NCI-H526 treated with DMSO at 0.1 percent for 48 hours (cell line): ENCODE results near the gene MAP3K19.
"Not testable (repeated sequence)": the region's sequence is repeated elsewhere in the genome, so short reads cannot be mapped to it uniquely, and the experiment has no call there.

Source experiments
- DNase-seq: peaks from one replicate; lab custom pipeline; 2025; lab: John Stamatoyannopoulos, UW

MAP3K19 gene

GRCh38 chr2:135052042-135052876 is 5.0 kb upstream of the MAP3K19 start, which contains the start of gene RAB3GAP1:
TSS of gene RAB3GAP1 (plus strand) at chr2:135052292. CDS start at chr2:135052308, 16 bp downstream.
- peak; percentile 72 for DNase-seq

- DNase-seq: no peak
Observed at GRCh38 chr2:135050684-135051083, 3.4 kb upstream of the MAP3K19 start.

DNA sequence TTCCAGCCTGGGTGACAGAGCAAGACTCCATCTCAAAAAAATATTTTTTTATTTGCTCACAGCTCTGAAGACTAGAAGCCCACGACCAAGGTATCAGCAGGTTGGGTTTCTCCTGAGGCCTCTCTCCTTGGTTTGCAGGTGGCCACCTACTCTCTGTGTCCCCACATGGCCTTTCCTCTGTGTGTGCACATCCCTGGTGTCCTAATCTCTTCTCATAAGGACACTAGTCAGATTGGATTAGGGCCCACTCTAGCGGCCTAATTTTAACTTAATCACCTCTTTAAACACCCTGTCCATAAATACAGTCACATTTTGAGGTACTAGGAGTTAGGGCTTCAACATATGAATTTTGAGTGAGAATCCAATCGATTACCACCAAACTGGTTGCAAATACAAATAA is 2.9 kb upstream of the MAP3K19 start:
- DNase-seq: no peak

- no peak for DNase-seq
Observed at GRCh38 chr2:135048122-135048521, 875 bp upstream of the MAP3K19 start.

- no peak for DNase-seq
Observed at GRCh38 chr2:135043345-135043744, 3.9 kb downstream of the MAP3K19 start.

DNA sequence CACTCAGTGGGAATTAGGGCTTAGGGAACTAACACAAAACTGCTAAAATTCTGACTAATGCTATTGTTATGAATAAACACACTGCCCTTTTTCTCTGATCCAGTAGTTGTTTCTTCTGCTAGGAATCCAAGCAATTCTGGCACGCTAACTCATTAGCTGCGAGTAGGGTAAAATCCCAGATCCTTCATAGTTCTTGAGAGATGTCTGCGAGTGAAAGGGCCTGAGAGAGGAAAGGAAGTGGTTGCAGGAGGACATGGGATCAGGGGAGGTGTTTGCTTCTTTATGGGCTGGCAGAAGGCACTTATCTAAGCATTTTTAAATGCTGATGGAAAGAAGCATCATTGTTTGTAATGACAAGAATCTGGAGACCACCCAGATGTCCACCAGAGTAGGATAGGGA is 9.4 kb downstream of the MAP3K19 start:
- no peak for DNase-seq

DNA sequence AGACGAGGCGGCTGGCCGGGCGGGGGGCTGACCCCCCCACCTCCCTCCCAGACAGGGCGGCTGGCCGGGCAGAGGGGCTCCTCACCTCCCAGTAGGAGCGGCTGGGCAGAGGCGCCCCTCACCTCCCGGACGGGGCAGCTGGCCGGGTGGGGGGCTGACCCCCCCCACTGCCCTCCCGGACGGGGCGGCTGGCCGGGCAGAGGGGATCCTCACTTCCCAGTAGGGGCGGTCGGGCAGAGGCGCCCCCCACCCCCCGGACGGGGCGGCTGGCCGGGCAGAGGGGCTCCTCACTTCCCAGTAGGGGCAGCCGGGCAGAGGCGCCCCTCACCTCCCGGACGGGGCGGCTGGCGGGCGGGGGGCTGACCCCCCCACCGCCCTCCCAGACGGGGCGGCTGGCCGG is 14.0 kb downstream of the MAP3K19 start:
- DNase-seq: not testable (repeated sequence)

DNA sequence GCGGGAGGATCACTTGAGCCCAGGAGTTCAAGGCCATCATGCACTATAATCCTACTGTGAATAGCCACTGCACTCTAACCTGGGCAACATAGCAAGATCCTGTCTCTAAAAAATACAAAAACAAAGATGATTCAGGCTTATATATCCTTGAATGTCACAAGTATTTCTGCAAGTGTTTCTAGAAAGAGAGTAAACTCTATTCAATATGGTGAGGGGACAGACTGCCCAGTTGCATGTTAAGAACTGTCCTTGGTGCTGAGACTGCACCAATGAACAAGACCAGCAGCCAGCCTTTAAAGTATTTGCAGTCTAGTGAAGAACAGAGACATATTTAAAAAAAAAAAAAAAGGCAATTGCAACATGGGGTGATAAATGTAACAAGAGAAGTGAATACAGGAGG is 16.4 kb downstream of the MAP3K19 start:
- no peak for DNase-seq

DNA sequence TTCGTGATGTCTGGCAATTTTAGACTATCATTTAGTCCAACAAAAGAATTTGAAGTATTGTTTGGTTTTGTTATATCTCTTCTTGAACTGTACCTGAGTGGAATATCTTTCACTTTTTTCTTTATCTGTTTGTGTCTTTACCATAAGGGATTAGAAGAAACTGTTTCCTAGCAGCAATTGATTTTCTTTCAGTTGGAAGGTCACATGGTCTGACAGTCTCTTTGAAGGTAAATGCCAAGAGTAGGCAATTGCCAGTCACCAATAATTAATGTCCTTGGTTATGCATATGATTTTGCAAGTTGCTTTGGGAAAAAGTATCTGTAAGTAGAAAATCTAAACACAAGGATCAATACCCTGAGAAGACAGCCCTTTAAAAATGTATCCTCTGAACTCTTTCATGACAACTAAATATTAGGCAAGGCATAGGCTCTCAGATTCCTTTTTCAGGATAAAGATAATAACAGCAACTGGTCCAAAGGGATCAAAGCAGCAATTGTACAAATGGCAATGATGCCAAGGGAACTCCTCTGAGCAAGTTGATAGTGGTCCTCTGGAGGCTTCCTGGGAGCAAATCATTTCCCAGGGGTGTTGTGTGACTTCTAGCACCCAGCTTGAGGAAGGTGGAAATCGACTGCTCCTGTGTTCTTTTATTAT is 17.6 kb downstream of the MAP3K19 start:
- DNase-seq: no peak

GRCh38 chr2:135023886-135024485 is 23.3 kb downstream of the MAP3K19 start:
- no peak for DNase-seq

GRCh38 chr2:135022952-135023880 is 24.0 kb downstream of the MAP3K19 start:
- no peak for DNase-seq

- DNase-seq: no peak
Observed at GRCh38 chr2:135021618-135022017, 25.6 kb downstream of the MAP3K19 start.

DNA sequence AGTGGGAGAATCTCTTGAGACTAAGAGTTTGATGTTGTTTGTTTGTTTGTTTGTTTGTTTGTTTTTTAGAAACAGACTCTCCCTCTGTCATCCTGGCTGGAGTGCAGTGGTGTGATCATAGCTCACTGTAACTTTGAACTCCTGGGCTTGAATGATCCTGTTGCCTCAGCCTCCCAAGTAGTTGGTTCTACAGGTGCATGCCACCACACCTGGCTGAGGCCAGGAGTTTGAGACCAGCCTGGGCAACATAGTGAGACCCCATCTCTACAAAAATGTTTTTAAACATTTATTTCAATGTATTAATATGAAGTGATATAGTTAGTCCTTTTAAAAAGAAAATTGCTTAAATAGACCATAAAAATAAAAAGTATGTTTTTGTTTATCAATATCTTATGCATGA is 35.6 kb downstream of the MAP3K19 start:
- DNase-seq: no peak

- DNase-seq: no peak
Observed at GRCh38 chr2:135010200-135010942, 36.9 kb downstream of the MAP3K19 start.

DNA sequence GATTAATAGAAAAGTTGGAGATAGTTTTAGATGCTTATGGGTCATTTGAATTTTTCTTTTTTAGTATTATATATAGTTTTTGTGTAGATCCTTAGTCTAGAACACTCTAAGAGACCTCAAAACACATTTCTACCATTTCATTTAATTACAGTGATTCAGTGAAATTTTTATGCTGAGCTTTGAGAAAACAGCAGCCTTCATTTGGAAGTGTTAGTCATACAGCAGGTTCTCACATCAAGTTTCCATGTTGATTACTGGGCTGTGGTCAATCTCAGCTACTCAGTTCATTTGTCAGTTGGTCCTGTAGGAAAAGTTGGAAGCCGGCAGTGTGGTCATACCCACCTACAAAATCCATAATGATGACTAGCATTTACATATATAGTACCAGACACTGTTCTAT is 37.9 kb downstream of the MAP3K19 start:
- DNase-seq: no peak

DNA sequence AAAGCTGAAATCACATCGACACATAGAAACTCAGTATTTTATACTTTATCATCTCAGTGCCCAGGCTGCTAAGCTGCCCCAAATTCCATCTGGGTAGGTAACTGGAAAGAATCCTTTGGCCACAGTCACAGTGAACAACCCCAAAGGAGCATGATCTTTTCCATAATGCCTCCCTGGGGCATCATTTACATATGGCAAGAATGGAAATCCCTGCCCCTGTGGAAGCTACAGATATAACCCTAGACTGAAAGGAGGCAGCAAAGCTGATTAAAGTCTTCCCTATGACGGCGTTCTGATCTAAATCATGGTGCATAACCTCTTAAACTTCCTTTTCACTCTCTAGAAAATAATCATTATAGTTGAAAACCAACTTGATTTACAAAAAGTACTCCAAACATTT is 41.5 kb downstream of the MAP3K19 start:
- no peak for DNase-seq

DNA sequence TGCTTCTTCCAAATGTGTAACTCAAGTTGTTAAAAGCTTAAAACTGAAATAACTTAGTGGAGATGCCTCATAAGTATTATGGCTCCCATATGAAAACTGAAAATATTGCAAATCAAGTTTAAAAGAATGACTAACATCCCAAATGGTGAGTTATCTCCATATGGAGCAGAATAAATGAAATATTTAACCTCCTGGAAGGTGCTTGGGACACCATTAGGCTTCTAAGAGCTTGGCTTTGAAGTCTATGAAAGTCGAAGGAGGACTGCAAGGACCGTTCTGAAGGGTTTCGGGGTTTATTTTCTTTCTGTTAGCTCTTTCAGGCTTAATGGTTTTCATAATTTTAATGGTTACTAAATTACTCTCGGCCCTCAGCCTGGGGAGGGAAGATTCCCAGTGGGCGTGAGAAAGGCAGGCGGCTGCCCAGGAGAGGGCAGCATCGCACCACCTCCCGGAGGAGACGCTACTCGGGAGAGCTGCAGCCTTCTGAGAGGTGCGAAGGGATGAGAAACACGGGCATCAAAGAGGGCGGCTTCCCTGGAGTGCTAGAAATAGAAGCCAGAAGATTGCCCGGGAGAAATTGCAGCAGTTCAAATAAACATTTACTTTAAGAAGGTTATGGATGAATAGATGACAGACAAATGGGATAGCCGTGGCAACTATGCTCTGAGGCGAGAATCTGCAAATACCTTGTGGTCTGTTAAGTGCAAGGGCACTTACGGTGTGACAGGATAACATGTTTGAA is 43.1 kb downstream of the MAP3K19 start:
- DNase-seq: peak; percentile 13

GRCh38 chr2:135002836-135003235 is 44.4 kb downstream of the MAP3K19 start:
- DNase-seq: no peak

GRCh38 chr2:134999521-134999920 is 47.7 kb downstream of the MAP3K19 start:
- peak; percentile 2 for DNase-seq

- peak; percentile 28 for DNase-seq
Observed at GRCh38 chr2:134988994-134989605, 58.1 kb downstream of the MAP3K19 start.
